H9 (cell line): ENCODE data around the gene SNURF. TPM values are rescaled to one million over a fixed set of nuclear protein-coding genes. Genes with fewer than 3 reads are reported as not detected.

Source experiments
- DNase-seq: peaks from one replicate; pipeline ENCODE4 v3.0.0-alpha.2; 2017
- H2AFZ ChIP-seq: one replicate; pipeline ENCODE4 v1.6.1; 2013; ENCODE audit warnings: mild to moderate bottlenecking, low read length, control low read depth, moderate library complexity
- H2AK5ac ChIP-seq: 2 replicates; pipeline ENCODE4 v1.6.1; 2013; ENCODE audit warnings: low read length, control low read depth, mixed read lengths; ENCODE audit not compliant: insufficient read length
- H2BK120ac ChIP-seq: one replicate; pipeline ENCODE4 v1.6.1; 2013; ENCODE audit warnings: low read depth, mild to moderate bottlenecking, low read length, control low read depth, inconsistent platforms; ENCODE audit not compliant: poor library complexity, severe bottlenecking
- H2BK12ac ChIP-seq: 2 replicates; pipeline ENCODE4 v1.6.1; 2013; ENCODE audit warnings: low read length, control low read depth, mixed read lengths, low read depth; ENCODE audit not compliant: insufficient read length
- H2BK15ac ChIP-seq: 2 replicates; pipeline ENCODE4 v1.6.1; 2013; ENCODE audit warnings: low read depth, low read length, control low read depth
- H2BK20ac ChIP-seq: one replicate; pipeline ENCODE4 v1.6.1; 2013; ENCODE audit warnings: low read depth, mild to moderate bottlenecking, low read length, control low read depth, inconsistent platforms; ENCODE audit not compliant: poor library complexity, severe bottlenecking
- H2BK5ac ChIP-seq: 2 replicates; pipeline ENCODE4 v1.6.1; 2013; ENCODE audit warnings: low read length, control low read depth, mixed read lengths; ENCODE audit not compliant: insufficient read length
- H3K14ac ChIP-seq: 2 replicates; pipeline ENCODE4 v1.6.1; 2013; ENCODE audit warnings: low read length, control low read depth; ENCODE audit not compliant: insufficient read depth
- H3K18ac ChIP-seq: 2 replicates; pipeline ENCODE4 v1.6.1; 2013; ENCODE audit warnings: low read depth, mild to moderate bottlenecking, mixed read lengths, low read length, control low read depth; ENCODE audit not compliant: insufficient read length
- H3K23ac ChIP-seq: 2 replicates; pipeline ENCODE4 v1.6.1; 2013; ENCODE audit warnings: low read length, control low read depth, mixed read lengths, low read depth; ENCODE audit not compliant: insufficient read length
- H3K23me2 ChIP-seq: 2 replicates; pipeline ENCODE4 v1.6.1; 2013; ENCODE audit warnings: low read depth, mild to moderate bottlenecking, mixed read lengths, low read length, control low read depth; ENCODE audit not compliant: insufficient read length, poor library complexity, severe bottlenecking
- H3K27ac ChIP-seq: 2 replicates; pipeline ENCODE4 v1.5.1; 2013; ENCODE audit warnings: low read length, control low read depth, mixed read lengths, low read depth; ENCODE audit not compliant: insufficient read length
- H3K27me3 ChIP-seq: 2 replicates; pipeline ENCODE4 v1.6.1; 2013; ENCODE audit warnings: low read length, control low read depth, inconsistent platforms; ENCODE audit not compliant: insufficient read depth
- H3K4ac ChIP-seq: 2 replicates; pipeline ENCODE4 v1.6.1; 2013; ENCODE audit warnings: low read depth, mild to moderate bottlenecking, control low read depth, inconsistent platforms, low read length, moderate library complexity
- H3K4me1 ChIP-seq: 2 replicates; pipeline ENCODE4 v1.6.1; 2013; ENCODE audit warnings: low read length, control low read depth, inconsistent platforms; ENCODE audit not compliant: insufficient read depth
- H3K4me2 ChIP-seq: 2 replicates; pipeline ENCODE4 v1.6.1; 2013; ENCODE audit warnings: low read length, control low read depth, mixed read lengths; ENCODE audit not compliant: insufficient read length, insufficient read depth
- H3K56ac ChIP-seq: 2 replicates; pipeline ENCODE4 v1.6.1; 2013; ENCODE audit warnings: low read depth, mild to moderate bottlenecking, mixed read lengths, low read length, control low read depth; ENCODE audit not compliant: insufficient read length
- H3K79me1 ChIP-seq: 2 replicates; pipeline ENCODE4 v1.6.1; 2013; ENCODE audit warnings: low read depth, mild to moderate bottlenecking, moderate library complexity, low read length, control low read depth, inconsistent platforms; ENCODE audit not compliant: insufficient read depth, poor library complexity, severe bottlenecking
- H3K79me2 ChIP-seq: 2 replicates; pipeline ENCODE4 v1.6.1; 2013; ENCODE audit warnings: low read length, control low read depth, inconsistent platforms; ENCODE audit not compliant: insufficient read depth
- H3K9ac ChIP-seq: 2 replicates; pipeline ENCODE4 v1.6.1; 2013; ENCODE audit warnings: low read length, control low read depth, mixed read lengths; ENCODE audit not compliant: insufficient read length; ENCODE audit errors: extremely low read depth
- H3K9me3 ChIP-seq: one replicate; pipeline ENCODE4 v1.6.1; 2013; ENCODE audit warnings: low read depth, low read length, inconsistent platforms; ENCODE audit not compliant: control insufficient read depth
- H3T11ph ChIP-seq: one replicate; pipeline ENCODE4 v1.6.1; 2013; ENCODE audit warnings: mild to moderate bottlenecking, low read length, control low read depth, inconsistent platforms
- H4K20me1 ChIP-seq: one replicate; pipeline ENCODE4 v1.6.1; 2013; ENCODE audit not compliant: control insufficient read depth, insufficient read length, insufficient read depth
- H4K5ac ChIP-seq: 2 replicates; pipeline ENCODE4 v1.6.1; 2013; ENCODE audit warnings: low read depth, mild to moderate bottlenecking, mixed read lengths, low read length, control low read depth; ENCODE audit not compliant: insufficient read length
- H4K8ac ChIP-seq: replicated peaks from 2 replicates; pipeline ENCODE4 v1.6.1; 2013; ENCODE audit warnings: low read length, control low read depth, mixed read lengths, low read depth; ENCODE audit not compliant: insufficient read length
- H4K91ac ChIP-seq: 2 replicates; pipeline ENCODE4 v1.6.1; 2013; ENCODE audit warnings: low read depth, mild to moderate bottlenecking, moderate library complexity, mixed read lengths, low read length, control low read depth; ENCODE audit not compliant: insufficient read length
- H3K27ac Mint-ChIP-seq, 3 experiments: 2 replicates in 2 of 3; 3 replicates in 1 of 3; pipeline ENCODE4 v1.8.0; 2020 to 2021; ENCODE audit warnings: mixed read lengths in 3 of 3, mild to moderate bottlenecking in 1 of 3, moderate library complexity in 1 of 3
- H3K27me3 Mint-ChIP-seq: 2 replicates; pipeline ENCODE4 v1.8.0; 2021; ENCODE audit warnings: low read depth, mild to moderate bottlenecking, moderate library complexity, mixed read lengths
- H3K36me3 Mint-ChIP-seq, 3 experiments: 2 replicates in 2 of 3; 3 replicates in 1 of 3; pipeline ENCODE4 v1.8.0; 2020 to 2021; ENCODE audit warnings: low read depth in 3 of 3, mixed read lengths in 3 of 3; ENCODE audit not compliant: insufficient read depth in 1 of 3
- H3K4me1 Mint-ChIP-seq, 2 experiments: 2 replicates each; pipeline ENCODE4 v1.8.0; 2020; ENCODE audit warnings: mixed read lengths in 2 of 2
- H3K4me3 Mint-ChIP-seq, 2 experiments: 2 replicates in 1 of 2; 3 replicates in 1 of 2; pipeline ENCODE4 v1.8.0; 2020 to 2021; ENCODE audit warnings: mild to moderate bottlenecking in 2 of 2, mixed read lengths in 2 of 2, moderate library complexity in 1 of 2
- H3K9me3 Mint-ChIP-seq, 2 experiments: 2 replicates in 1 of 2; 3 replicates in 1 of 2; pipeline ENCODE4 v1.8.0; 2020; ENCODE audit warnings: mild to moderate bottlenecking in 2 of 2, mixed read lengths in 2 of 2, moderate library complexity in 1 of 2
- WGBS: extraction: QIAGEN DNeasy Blood & Tissue Kit; methylation state at CpG from one replicate; pipeline ENCODE4 v1.1.7; 2013; ENCODE audit warnings: missing lambda C conversion rate, low lambda C conversion rate, mixed read lengths; ENCODE audit not compliant: insufficient read length; ENCODE audit errors: extremely low coverage; 5-methylcytosine and 5-hydroxymethylcytosine counted together
- total RNA-seq: library from RNA; stranded (reverse); gene quantifications from 2 replicates; pipeline ENCODE4 v1.2.1, GENCODE V29; 2021
- TF ChIP-seq, protein P1 (sequence below): fragments of 200-600 bp; sonication (generic); conservative IDR thresholded peaks from 3 replicates; pipeline ENCODE4 v1.8.0; 2021; ENCODE audit warnings: antibody characterized with exemption, mild to moderate bottlenecking

SNURF gene
- total RNA-seq, 1 experiment from 2014 or later, result 134 TPM

DNA sequence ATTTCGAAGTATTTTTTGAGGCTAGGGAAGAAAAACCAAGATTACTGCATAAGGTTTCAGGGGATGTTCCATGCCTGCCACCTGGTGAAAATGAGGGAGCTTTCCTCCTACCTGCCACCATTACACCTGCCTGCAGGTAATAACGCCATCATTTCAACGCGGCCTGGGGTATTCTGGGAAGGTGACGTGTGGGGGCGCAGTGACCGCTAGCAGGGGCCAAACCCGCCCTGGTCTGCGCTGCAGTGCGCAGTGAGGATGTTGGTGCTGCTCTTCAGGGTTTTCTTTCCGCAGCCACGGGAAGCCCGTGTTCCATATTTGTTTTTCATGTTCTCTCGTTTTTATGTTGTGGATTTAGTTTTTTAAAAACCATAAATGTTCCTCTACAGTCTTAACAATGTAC is 37.4 kb upstream of the SNURF start:
- Histone ChIP-seq H3K18ac (no peak overlapping the region), H3K56ac (no peak overlapping the region), H4K5ac (no peak overlapping the region), H3K9me3 (peaks cover 9% of the 10 kb centered on the region), H3K79me1 (no peaks in the 10 kb centered on the region), H3K14ac (no peak overlapping the region), H2AK5ac (no peak overlapping the region), H3K23me2 (no peaks in the 10 kb centered on the region), H3K27me3 (no peaks in the 10 kb centered on the region), H2BK15ac (no peak overlapping the region), H2BK20ac (no peak overlapping the region), H2BK12ac (no peak overlapping the region), H3T11ph (no peak overlapping the region), H3K23ac (no peak overlapping the region), H3K79me2 (no peaks in the 10 kb centered on the region), H2AFZ (no peak overlapping the region), H4K20me1 (no peaks in the 10 kb centered on the region), H3K4me1 (peaks cover 2% of the 10 kb centered on the region; the same call in 1 of the 2 replicates), H3K9ac (no peak overlapping the region), H4K91ac (no peak overlapping the region), H2BK5ac (no peak overlapping the region), H2BK120ac (no peak overlapping the region), H3K4me2 (no peak overlapping the region), H4K8ac (no peak overlapping the region), H3K27ac (no peak overlapping the region), H3K4ac (no peak overlapping the region)
- Mint-ChIP-seq H3K4me1 (peaks cover 28 to 31% of the 10 kb centered on the region in 2 experiments), H3K4me3 (no peak overlapping the region), H3K27me3 (no peaks in the 10 kb centered on the region), H3K9me3 (peaks cover 60 to 77% of the 10 kb centered on the region in 2 experiments), H3K27ac (no peak overlapping the region), H3K36me3 (peaks cover 12 to 13% (median 13%) of the 10 kb centered on the region in 3 experiments)
- whole genome bisulfite sequencing, result no CpG with 5 or more reads among the region's 14 CpGs
- TF ChIP-seq, protein P1, sequence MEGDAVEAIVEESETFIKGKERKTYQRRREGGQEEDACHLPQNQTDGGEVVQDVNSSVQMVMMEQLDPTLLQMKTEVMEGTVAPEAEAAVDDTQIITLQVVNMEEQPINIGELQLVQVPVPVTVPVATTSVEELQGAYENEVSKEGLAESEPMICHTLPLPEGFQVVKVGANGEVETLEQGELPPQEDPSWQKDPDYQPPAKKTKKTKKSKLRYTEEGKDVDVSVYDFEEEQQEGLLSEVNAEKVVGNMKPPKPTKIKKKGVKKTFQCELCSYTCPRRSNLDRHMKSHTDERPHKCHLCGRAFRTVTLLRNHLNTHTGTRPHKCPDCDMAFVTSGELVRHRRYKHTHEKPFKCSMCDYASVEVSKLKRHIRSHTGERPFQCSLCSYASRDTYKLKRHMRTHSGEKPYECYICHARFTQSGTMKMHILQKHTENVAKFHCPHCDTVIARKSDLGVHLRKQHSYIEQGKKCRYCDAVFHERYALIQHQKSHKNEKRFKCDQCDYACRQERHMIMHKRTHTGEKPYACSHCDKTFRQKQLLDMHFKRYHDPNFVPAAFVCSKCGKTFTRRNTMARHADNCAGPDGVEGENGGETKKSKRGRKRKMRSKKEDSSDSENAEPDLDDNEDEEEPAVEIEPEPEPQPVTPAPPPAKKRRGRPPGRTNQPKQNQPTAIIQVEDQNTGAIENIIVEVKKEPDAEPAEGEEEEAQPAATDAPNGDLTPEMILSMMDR, result peak; percentile 9; the same call in 1 of the 3 replicates
- peak; percentile 43 for DNase-seq
